Ureter (tissue), 1 donor: ENCODE measurements around the gene CCIN. TPM values are rescaled to one million over a fixed set of nuclear protein-coding genes. Genes with fewer than 3 reads are reported as not detected.
"Not testable (repeated sequence)": the region's sequence is repeated elsewhere in the genome, so short reads cannot be mapped to it uniquely, and the experiment has no call there.

ENCODE experiments used
- DNase-seq: peaks from one replicate; pipeline ENCODE4 v3.0.0-alpha.2; 2020; ENCODE audit warnings: low spot score
- total RNA-seq: library from RNA; stranded (reverse); gene quantifications from one replicate; pipeline ENCODE4 v1.2.4, GENCODE V29; 2023
- donor health status: DM: yes; HTN: yes; CAD: no.

The CCIN gene
- total RNA-seq, result not detected

- no peak for DNase-seq
Observed at GRCh38 chr9:36169166-36169565, at the start of gene CCIN. TSS of gene CCIN (plus strand) at chr9:36169388. CDS start at chr9:36169503, 115 bp downstream.

GRCh38 chr9:36119476-36119875 lies 49.7 kb upstream of the CCIN start:
- no peak for DNase-seq

DNA sequence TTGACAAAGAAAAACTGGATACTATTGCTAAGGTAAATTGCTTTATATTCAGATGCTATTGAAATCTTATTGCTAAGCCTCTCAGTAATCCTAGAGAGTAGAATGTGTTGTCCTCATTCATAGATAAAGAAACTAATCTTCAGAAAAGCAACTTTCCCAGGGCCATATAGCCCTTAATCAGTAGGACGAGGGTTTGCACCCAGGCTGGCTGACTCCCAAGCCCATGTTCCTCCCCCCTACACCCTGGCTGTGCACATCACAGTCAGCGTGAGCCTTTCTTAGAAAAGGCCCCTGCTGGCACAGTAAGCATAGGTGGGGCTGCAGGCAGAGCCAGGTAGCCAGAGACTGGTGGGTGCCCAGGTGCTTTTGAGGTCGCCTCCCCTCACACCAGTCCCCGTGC lies 48.5 kb upstream of the CCIN start:
- no peak for DNase-seq

GRCh38 chr9:36121971-36122370 lies 47.2 kb upstream of the CCIN start:
- no peak for DNase-seq

GRCh38 chr9:36123515-36123914 lies 45.7 kb upstream of the CCIN start:
- DNase-seq, result no peak

- no peak for DNase-seq
Observed at GRCh38 chr9:36125062-36125855, 43.9 kb upstream of the CCIN start.

DNA sequence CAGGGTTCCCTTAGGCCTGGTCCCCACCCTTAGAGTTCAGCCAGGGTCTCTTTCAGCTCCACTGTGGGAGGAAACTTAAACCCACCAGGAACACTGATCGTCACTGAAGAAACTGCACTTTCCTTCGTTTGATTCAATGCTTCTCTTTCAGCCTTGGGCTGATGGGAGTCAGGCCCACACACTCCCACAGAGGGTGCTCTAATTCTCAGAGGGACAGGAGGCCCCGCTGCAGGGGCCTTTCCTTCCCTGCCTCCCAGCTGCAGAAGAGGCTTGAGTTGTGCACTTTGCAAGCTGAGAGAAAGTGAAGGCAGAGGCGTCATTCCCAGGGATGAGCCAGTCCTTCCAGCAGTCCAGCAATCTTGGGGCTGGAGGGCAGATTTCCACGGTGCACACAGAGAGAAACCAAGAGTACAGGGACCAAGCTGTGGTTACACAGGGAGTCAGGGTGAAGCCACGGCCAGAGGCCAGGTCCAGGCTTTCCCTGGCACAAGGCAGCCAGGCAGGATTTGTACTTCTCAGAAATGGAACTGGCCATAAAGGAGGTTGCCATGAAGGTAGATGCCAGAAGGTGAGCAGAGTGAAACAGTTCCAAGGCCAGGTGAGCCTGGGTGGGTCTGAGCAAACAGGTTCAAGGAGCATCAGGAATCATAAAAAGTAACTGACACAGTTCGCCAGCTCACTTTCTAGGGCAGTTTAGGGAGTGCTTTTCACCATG lies 43.0 kb upstream of the CCIN start:
- no peak for DNase-seq

GRCh38 chr9:36127652-36128244 lies 41.4 kb upstream of the CCIN start:
- no peak for DNase-seq

GRCh38 chr9:36128349-36128748 lies 40.8 kb upstream of the CCIN start:
- DNase-seq, result no peak

DNA sequence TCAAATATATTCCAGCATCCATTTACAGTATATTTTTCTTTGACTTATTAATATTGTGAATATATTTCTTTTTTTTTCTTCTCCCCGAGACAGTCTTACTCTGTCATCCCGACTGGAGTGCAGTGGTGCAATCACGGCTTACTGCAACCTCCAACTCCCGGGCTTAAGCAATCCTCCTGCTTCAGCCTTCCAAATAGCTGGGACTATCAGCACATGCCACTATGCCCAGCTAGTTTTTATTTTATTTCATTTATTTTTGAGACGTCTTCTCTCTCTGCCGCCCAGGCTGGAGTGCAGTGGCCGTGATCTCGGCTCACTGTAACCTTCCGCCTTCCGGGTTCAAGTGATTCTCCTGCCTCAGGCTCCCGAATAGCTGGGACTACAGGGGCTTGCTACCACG lies 40.0 kb upstream of the CCIN start:
- no peak for DNase-seq

DNA sequence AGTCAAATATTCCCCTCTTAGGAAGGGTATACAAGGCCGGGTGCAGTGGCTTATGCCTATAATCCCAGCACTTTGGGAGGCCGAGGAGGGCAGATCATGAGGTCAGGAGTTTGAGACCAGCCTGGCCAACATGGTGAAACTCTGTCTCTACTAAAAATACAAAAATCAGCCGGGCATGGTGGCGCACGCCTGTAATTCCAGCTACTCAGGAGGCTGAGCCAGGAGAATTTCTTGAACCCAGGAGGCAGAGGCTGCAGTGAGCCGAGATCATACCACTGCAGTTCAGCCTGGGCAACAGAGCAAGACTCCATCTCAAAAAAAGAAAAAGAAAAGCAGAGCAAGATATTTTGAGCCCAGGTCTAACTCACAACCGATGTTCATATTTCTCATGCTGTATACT lies 37.5 kb upstream of the CCIN start:
- not testable (repeated sequence) for DNase-seq

GRCh38 chr9:36132086-36132485 lies 37.1 kb upstream of the CCIN start:
- no peak for DNase-seq

DNA sequence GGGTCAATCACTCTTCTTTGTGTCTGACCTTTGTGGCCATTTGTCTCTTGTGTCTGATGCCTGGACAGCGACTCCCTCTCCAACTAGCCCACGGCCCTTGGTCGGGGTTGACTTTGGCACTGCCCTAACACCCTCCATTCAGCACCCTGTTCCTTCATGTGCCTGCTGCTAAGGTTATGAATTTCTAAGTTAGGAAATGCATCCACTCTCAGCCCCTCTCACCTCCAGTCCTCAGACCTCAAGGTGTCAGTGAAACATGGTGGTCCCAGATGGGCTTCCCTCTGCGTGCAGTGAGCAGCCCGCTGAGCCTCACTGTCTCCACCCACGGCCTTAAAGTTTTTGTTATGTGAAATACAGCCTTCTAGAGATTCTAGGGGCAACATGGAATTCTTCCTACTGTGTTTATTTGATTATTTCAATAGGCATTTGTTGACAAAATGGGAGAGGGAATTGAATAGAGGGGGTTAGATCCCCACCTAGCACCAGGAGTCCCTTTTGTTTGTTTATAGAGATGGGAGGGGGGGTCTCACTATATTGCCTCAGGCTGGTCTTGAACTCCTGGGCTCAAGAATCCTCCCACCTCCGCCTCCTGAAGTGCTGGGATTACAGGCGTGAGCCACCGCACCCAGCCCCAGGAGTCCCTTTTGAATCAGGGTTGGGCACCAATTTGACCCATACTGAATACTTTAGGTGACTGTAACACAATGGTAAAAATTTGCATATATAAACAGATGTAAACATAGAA lies 34.3 kb upstream of the CCIN start:
- no peak for DNase-seq

GRCh38 chr9:36135741-36136271 lies 33.4 kb upstream of the CCIN start:
- DNase-seq, result no peak

GRCh38 chr9:36136272-36136893 lies 32.8 kb upstream of the CCIN start, which contains the start of gene GLIPR2:
TSS of gene GLIPR2 (plus strand) at chr9:36136733. CDS start at chr9:36136779, 46 bp downstream.
- DNase-seq, result peak; percentile 78

- no peak for DNase-seq
Observed at GRCh38 chr9:36136894-36137391, 32.2 kb upstream of the CCIN start.

- DNase-seq, result no peak
Observed at GRCh38 chr9:36137392-36138004, 31.7 kb upstream of the CCIN start.

GRCh38 chr9:36138496-36138895 lies 30.7 kb upstream of the CCIN start:
- DNase-seq, result no peak

DNA sequence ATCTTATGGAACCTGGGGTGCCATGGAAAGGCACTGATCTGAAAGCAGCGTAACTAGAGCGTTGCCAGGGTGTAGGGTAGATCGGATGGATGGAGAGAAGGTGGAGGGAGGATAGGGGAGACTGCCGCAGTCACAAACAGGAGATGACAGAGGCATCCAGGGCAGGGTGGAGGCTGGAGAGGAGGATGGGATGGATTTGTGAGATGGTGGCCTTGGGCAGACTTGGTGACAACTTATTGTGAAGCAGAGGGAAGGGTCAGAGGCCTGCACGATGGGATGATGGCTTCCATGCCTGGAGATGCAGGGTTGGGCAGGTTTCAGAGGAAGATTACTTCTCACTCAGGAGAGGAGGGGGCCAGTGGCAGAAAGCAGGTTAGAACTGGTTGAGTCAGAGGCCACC lies 30.3 kb upstream of the CCIN start:
- no peak for DNase-seq
